ENCODE data around the gene EPAS1. TPM values are rescaled to one million over a fixed set of nuclear protein-coding genes. Genes with fewer than 3 reads are reported as not detected.

The EPAS1 gene
- total and polyA plus RNA-seq, 4 donors = 26.2 to 193 (median 61.1) TPM

DNA sequence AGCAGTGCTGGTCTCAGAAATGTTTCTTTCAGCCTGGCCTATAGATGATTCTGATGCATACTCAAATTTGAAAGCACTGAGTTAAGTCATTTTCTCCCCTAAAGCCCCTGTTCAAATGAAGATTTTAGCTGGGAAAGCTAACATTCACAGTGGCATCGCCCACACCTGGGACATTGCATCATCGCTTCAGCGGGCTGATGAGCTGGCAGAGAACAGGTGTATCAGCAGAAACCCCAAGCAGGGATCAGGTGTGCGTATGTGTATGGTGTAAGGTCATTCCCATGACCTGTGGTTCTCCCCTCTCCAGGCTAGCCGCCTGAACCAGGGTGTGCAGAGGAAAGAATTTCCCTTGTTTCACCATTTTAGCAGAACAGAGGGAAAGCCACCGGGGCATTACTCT is 56.3 kb downstream of the EPAS1 start:
- DNase-seq (ENCODE audit: low spot score) = no peak
- H3K9ac ChIP-seq (ENCODE audit: low read depth in 1 of 2, low read length in 2 of 2) = no peak overlapping the region
- WGBS = 78% methylated on average over 6 of the region's 6 CpGs
- no peak overlapping the region for H3K4me3 ChIP-seq (ENCODE audit: low read depth in 1 of 3, low read length in 3 of 3)
- no peaks in the 10 kb centered on the region for H3K9me3 ChIP-seq (ENCODE audit: control insufficient read depth in 4 of 4, low read length in 3 of 4)
- H3K4me1 ChIP-seq (ENCODE audit: control insufficient read depth in 4 of 4, insufficient read depth in 4 of 4, low read length in 3 of 4) = peaks cover 0 to 6% (median 4%) of the 10 kb centered on the region in 4 donors
- peaks cover 14 to 86% (median 57%) of the 10 kb centered on the region in 4 donors for H3K36me3 ChIP-seq (ENCODE audit: control insufficient read depth in 4 of 4, insufficient read depth in 3 of 4, low read depth in 1 of 4, low read length in 3 of 4)
- no peak overlapping the region for H3K27ac ChIP-seq (ENCODE audit: low read depth in 1 of 2, low read length in 2 of 2)
- TF ChIP-seq HNF4A (conservative IDR thresholded peaks at IDR 0.05) (no peak), YY1 (IDR thresholded peaks at IDR 0.05) (no peak), JUND (IDR thresholded peaks at IDR 0.05) (no peak), HNF4G (IDR thresholded peaks at IDR 0.05) (no peak), SP1 (IDR thresholded peaks at IDR 0.05) (no peak), EGR1 (IDR thresholded peaks at IDR 0.05; ENCODE audit: low read depth in 2 of 2) (no peak), FOXA1 (IDR thresholded peaks at IDR 0.05) (no peak), FOXA2 (IDR thresholded peaks at IDR 0.05) (no peak), MAX (IDR thresholded peaks at IDR 0.05) (no peak), NR2F2 (IDR thresholded peaks at IDR 0.05) (no peak)
- TF ChIP-seq, protein P1, sequence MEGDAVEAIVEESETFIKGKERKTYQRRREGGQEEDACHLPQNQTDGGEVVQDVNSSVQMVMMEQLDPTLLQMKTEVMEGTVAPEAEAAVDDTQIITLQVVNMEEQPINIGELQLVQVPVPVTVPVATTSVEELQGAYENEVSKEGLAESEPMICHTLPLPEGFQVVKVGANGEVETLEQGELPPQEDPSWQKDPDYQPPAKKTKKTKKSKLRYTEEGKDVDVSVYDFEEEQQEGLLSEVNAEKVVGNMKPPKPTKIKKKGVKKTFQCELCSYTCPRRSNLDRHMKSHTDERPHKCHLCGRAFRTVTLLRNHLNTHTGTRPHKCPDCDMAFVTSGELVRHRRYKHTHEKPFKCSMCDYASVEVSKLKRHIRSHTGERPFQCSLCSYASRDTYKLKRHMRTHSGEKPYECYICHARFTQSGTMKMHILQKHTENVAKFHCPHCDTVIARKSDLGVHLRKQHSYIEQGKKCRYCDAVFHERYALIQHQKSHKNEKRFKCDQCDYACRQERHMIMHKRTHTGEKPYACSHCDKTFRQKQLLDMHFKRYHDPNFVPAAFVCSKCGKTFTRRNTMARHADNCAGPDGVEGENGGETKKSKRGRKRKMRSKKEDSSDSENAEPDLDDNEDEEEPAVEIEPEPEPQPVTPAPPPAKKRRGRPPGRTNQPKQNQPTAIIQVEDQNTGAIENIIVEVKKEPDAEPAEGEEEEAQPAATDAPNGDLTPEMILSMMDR (IDR thresholded peaks at IDR 0.05; ENCODE audit: low read depth, low read length, missing input control) = no peak
- TF ChIP-seq, protein P2, sequence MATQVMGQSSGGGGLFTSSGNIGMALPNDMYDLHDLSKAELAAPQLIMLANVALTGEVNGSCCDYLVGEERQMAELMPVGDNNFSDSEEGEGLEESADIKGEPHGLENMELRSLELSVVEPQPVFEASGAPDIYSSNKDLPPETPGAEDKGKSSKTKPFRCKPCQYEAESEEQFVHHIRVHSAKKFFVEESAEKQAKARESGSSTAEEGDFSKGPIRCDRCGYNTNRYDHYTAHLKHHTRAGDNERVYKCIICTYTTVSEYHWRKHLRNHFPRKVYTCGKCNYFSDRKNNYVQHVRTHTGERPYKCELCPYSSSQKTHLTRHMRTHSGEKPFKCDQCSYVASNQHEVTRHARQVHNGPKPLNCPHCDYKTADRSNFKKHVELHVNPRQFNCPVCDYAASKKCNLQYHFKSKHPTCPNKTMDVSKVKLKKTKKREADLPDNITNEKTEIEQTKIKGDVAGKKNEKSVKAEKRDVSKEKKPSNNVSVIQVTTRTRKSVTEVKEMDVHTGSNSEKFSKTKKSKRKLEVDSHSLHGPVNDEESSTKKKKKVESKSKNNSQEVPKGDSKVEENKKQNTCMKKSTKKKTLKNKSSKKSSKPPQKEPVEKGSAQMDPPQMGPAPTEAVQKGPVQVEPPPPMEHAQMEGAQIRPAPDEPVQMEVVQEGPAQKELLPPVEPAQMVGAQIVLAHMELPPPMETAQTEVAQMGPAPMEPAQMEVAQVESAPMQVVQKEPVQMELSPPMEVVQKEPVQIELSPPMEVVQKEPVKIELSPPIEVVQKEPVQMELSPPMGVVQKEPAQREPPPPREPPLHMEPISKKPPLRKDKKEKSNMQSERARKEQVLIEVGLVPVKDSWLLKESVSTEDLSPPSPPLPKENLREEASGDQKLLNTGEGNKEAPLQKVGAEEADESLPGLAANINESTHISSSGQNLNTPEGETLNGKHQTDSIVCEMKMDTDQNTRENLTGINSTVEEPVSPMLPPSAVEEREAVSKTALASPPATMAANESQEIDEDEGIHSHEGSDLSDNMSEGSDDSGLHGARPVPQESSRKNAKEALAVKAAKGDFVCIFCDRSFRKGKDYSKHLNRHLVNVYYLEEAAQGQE (IDR thresholded peaks at IDR 0.05) = no peak
- no peaks in the 10 kb centered on the region for H3K27me3 ChIP-seq (ENCODE audit: control insufficient read depth in 4 of 4, insufficient read depth in 4 of 4, low read length in 3 of 4)

DNA sequence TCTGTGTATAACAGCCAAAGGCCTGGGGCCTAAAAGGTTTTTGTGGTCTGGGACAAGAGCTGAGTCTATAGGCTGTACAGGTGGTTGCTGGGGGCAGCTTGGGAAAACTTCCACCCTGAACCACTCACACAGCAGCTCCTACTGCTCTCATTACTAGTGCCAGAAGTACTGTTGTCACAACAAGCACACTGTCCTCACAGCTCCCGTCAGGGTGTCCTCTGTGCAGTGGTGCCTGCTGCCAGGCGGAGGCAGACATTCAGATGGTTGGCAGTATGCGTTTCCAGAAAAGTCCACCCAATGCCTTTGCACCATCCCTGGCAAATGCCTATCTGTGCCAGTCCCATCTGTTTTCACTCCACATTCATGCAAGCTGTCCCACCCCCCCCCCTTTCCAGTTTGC is 58.5 kb downstream of the EPAS1 start:
- H3K9me3 ChIP-seq (ENCODE audit: control insufficient read depth in 4 of 4, low read length in 3 of 4) = no peaks in the 10 kb centered on the region
- H3K27me3 ChIP-seq (ENCODE audit: control insufficient read depth in 4 of 4, insufficient read depth in 4 of 4, low read length in 3 of 4) = no peaks in the 10 kb centered on the region
- TF ChIP-seq ATF3 (IDR thresholded peaks at IDR 0.05) (no peak), FOXA1 (IDR thresholded peaks at IDR 0.05) (no peak), HNF4G (IDR thresholded peaks at IDR 0.05) (no peak), YY1 (IDR thresholded peaks at IDR 0.05) (no peak), RXRA (IDR thresholded peaks at IDR 0.05) (no peak), GABPA (IDR thresholded peaks at IDR 0.05 in 1 of 2, conservative IDR thresholded peaks at IDR 0.05 in 1 of 2) (no peak), FOXA2 (IDR thresholded peaks at IDR 0.05) (no peak), ZBTB33 (IDR thresholded peaks at IDR 0.05) (no peak), SP1 (IDR thresholded peaks at IDR 0.05) (no peak), RAD21 (IDR thresholded peaks at IDR 0.05) (no peak)
- TF ChIP-seq, protein P2 (IDR thresholded peaks at IDR 0.05) = no peak
- H3K36me3 ChIP-seq (ENCODE audit: control insufficient read depth in 4 of 4, insufficient read depth in 3 of 4, low read depth in 1 of 4, low read length in 3 of 4) = peaks cover 14 to 86% (median 62%) of the 10 kb centered on the region in 4 donors
- DNase-seq (ENCODE audit: low spot score) = no peak
- WGBS = 78% methylated on average over 3 of the region's 3 CpGs
- no peak overlapping the region for H3K9ac ChIP-seq (ENCODE audit: low read depth in 1 of 2, low read length in 2 of 2)
- H3K27ac ChIP-seq (ENCODE audit: low read depth in 1 of 2, low read length in 2 of 2) = no peak overlapping the region
- H3K4me3 ChIP-seq (ENCODE audit: low read depth in 1 of 3, low read length in 3 of 3) = no peak overlapping the region
- peaks cover 0 to 2% (median 0%) of the 10 kb centered on the region in 4 donors for H3K4me1 ChIP-seq (ENCODE audit: control insufficient read depth in 4 of 4, insufficient read depth in 4 of 4, low read length in 3 of 4)

Data from liver (tissue), 9 donors.